HFF-Myc (cell line): ENCODE measurements around the gene USP6.

Experiments
- DNase-seq: peaks from one replicate; pipeline ENCODE4 v3.0.0-alpha.2; 2011; ENCODE audit warnings: low read depth; ENCODE audit errors: extremely low read depth
- H3K4me3 ChIP-seq: replicated peaks from 2 replicates; pipeline ENCODE4 v1.5.1; 2011; ENCODE audit warnings: low read depth, mild to moderate bottlenecking, control low read depth, low read length
- CTCF ChIP-seq: IDR thresholded peaks from 2 replicates; pipeline ENCODE4 v1.5.1; 2012; ENCODE audit warnings: mild to moderate bottlenecking, low read depth, low read length, control low read depth; ENCODE audit errors: missing control alignments

Gene USP6

GRCh38 chr17:5181509-5182305, 65.9 kb downstream of the USP6 start:
- no peak overlapping the region for H3K4me3 ChIP-seq
- no peak for DNase-seq
- TF ChIP-seq CTCF: no peak

DNA sequence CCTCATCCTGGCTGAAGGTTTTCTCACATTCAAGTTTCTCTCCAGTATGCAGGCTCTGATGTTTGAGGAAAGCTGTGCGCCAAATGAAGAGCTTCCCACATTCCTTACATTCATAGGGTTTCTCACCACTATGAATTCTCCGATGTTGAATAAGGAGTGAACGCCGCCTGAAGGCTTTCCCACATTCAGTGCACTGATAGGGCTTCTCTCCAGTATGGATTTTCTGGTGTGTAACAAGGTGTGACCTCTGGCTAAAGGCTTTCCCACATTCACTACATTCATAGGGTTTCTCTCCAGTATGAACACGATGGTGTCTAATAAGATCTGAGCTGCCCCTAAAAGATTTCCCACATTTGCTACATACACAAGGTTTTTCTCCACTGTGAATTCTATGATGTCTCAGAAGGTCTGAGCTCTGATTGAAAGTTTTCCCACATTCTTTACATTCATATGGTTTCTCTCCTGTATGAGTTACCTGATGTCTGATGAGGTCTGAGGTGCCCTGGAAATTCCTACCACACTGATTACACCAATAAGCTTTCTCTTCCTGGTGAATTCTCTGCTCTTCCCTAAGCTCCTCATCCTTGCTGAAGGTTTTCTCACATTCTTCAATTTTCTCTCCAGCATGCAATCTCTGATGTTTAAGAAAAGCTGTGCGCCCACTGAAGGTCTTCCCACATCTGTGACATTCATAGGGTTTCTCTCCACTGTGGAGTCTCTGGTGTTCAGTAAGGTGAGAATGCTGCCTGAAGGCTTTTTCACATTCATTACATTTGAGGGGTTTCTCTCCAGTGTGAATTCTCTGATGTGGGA, 67.0 kb downstream of the USP6 start:
- H3K4me3 ChIP-seq: no peak overlapping the region
- no peak for DNase-seq
- no peak for TF ChIP-seq CTCF

GRCh38 chr17:5183410-5183793, 67.6 kb downstream of the USP6 start:
- DNase-seq: no peak
- H3K4me3 ChIP-seq: no peak overlapping the region
- TF ChIP-seq CTCF: no peak

GRCh38 chr17:5184288-5184687, 68.5 kb downstream of the USP6 start:
- no peak for DNase-seq
- TF ChIP-seq CTCF: no peak
- no peak overlapping the region for H3K4me3 ChIP-seq

- DNase-seq: peak; percentile 81
Observed at GRCh38 chr17:5191541-5192417, 75.9 kb downstream of the USP6 start, which contains the start of gene ZNF594. ZNF594 (minus strand) TSS chr17:5191868; CDS start chr17:5184256, 7,612 bp downstream.

More at GRCh38 chr17:5191541-5192417, 75.9 kb downstream of the USP6 start, which contains the start of gene ZNF594:
- TF ChIP-seq CTCF: peak; percentile 72
- peak within 1 kb of the TSS; percentile 76 for H3K4me3 ChIP-seq
